Right lobe of liver (tissue), 4 donors: Measurements from ENCODE around the gene YAP1.

Source experiments
- POLR2A ChIP-seq: fragments of 450-650 bp; IDR thresholded peaks from one replicate; pipeline ENCODE4 v1.6.1; 2017; ENCODE audit warnings: antibody characterized with exemption, mild to moderate bottlenecking
- TF ChIP-seq, protein P1 (sequence below), 4 donors: fragments of 200-600 bp in 3 of 4; fragments of 450-650 bp in 1 of 4; IDR thresholded peaks; one replicate each; pipeline versions ENCODE4 v1.5.1 to v1.8.0; 2016 to 2022; ENCODE audit warnings: antibody characterized with exemption in 4 of 4, mild to moderate bottlenecking in 2 of 4
- donor health status: DM: no; HTN: no; CAD: no.
- donor health status: DM: no; HTN: no; CAD: no.
- donor health status: DM: no; HTN: yes; CAD: no.

DNA sequence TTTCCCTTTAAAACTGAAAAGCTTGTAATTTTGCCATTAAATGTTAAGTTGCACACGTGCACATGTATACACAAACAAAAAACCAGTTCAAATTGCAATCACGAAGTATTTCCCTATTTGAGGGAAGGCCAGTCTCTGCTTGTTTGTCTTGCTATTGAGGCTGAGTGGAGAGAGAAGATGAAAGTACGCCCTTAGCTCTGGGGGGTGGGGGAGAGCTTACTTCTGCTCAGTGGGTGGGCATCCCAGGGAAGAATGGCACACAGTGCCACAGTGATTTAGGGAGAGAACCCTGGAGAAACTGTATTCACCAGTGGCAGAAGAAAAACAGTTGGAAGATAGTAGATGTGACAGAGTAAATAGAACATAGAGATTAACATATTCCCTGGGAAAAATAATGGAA lies 8.7 kb downstream of the YAP1 start:
- TF ChIP-seq, protein P1, sequence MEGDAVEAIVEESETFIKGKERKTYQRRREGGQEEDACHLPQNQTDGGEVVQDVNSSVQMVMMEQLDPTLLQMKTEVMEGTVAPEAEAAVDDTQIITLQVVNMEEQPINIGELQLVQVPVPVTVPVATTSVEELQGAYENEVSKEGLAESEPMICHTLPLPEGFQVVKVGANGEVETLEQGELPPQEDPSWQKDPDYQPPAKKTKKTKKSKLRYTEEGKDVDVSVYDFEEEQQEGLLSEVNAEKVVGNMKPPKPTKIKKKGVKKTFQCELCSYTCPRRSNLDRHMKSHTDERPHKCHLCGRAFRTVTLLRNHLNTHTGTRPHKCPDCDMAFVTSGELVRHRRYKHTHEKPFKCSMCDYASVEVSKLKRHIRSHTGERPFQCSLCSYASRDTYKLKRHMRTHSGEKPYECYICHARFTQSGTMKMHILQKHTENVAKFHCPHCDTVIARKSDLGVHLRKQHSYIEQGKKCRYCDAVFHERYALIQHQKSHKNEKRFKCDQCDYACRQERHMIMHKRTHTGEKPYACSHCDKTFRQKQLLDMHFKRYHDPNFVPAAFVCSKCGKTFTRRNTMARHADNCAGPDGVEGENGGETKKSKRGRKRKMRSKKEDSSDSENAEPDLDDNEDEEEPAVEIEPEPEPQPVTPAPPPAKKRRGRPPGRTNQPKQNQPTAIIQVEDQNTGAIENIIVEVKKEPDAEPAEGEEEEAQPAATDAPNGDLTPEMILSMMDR (IDR thresholded peaks at IDR 0.05): no peak
- no peak for TF ChIP-seq POLR2A
